OCI-LY1 (cell line): ENCODE measurements around the gene PLA2G12A.

Experiments
- H2AFZ ChIP-seq: fragments of 200-600 bp; sonication (generic), shearing (Covaris generic); 2 replicates; pipeline ENCODE4 v1.6.0; 2014; ENCODE audit warnings: antibody characterized with exemption, mild to moderate bottlenecking, low read length
- H3F3A ChIP-seq: fragments of 200-600 bp; sonication (generic), shearing (Covaris generic); 2 replicates; pipeline ENCODE4 v1.6.0; 2014; ENCODE audit warnings: mild to moderate bottlenecking, antibody characterized with exemption, low read length, moderate library complexity; ENCODE audit not compliant: insufficient read depth
- H3K27ac ChIP-seq: fragments of 200-600 bp; sonication (generic); 2 replicates; pipeline ENCODE4 v1.5.1; 2014; ENCODE audit warnings: low read length, mixed run types, mild to moderate bottlenecking, low read depth; ENCODE audit not compliant: poor library complexity, severe bottlenecking
- H3K27me3 ChIP-seq: fragments of 200-600 bp; sonication (generic); 2 replicates; pipeline ENCODE4 v1.6.0; 2014; ENCODE audit warnings: antibody characterized with exemption, mild to moderate bottlenecking, low read length, moderate library complexity; ENCODE audit not compliant: insufficient read depth
- H3K36me3 ChIP-seq: fragments of 200-600 bp; sonication (generic); 2 replicates; pipeline ENCODE4 v1.6.1; 2014; ENCODE audit warnings: mild to moderate bottlenecking, antibody characterized with exemption, low read length, moderate library complexity, mixed read lengths; ENCODE audit not compliant: insufficient read depth
- H3K4me1 ChIP-seq: fragments of 200-600 bp; sonication (generic); 2 replicates; pipeline ENCODE4 v1.5.1; 2014; ENCODE audit warnings: mild to moderate bottlenecking, low read length, moderate library complexity; ENCODE audit not compliant: insufficient read depth, severe bottlenecking
- H3K4me2 ChIP-seq: fragments of 200-600 bp; sonication (generic), shearing (Covaris generic); 2 replicates; pipeline ENCODE4 v1.6.1; 2014; ENCODE audit warnings: low read length
- H3K4me3 ChIP-seq: fragments of 200-600 bp; sonication (generic); 2 replicates; pipeline ENCODE4 v1.5.1; 2014; ENCODE audit warnings: low read length, low read depth, mild to moderate bottlenecking, mixed read lengths; ENCODE audit not compliant: poor library complexity, severe bottlenecking
- H3K79me2 ChIP-seq: fragments of 200-600 bp; shearing (Covaris generic); 2 replicates; pipeline ENCODE4 v1.6.1; 2016; ENCODE audit warnings: mixed run types, low read length, mixed read lengths; ENCODE audit not compliant: insufficient read depth
- H3K9ac ChIP-seq: fragments of 200-600 bp; sonication (generic), shearing (Covaris generic); 2 replicates; pipeline ENCODE4 v1.6.1; 2014; ENCODE audit warnings: mild to moderate bottlenecking, low read length, mixed read lengths
- H3K9me2 ChIP-seq: fragments of 200-600 bp; sonication (generic), shearing (Covaris generic); 2 replicates; pipeline ENCODE4 v1.6.1; 2014; ENCODE audit warnings: low read depth, mild to moderate bottlenecking, low read length, mixed read lengths
- H3K9me3 ChIP-seq: fragments of 200-600 bp; shearing (Covaris generic); 2 replicates; pipeline ENCODE4 v1.6.1; 2014; ENCODE audit warnings: low read length, mixed read lengths
- H4K20me1 ChIP-seq: fragments of 200-600 bp; sonication (generic), shearing (Covaris generic); 2 replicates; pipeline ENCODE4 v1.6.0; 2016; ENCODE audit warnings: mild to moderate bottlenecking, low read length; ENCODE audit not compliant: insufficient read depth
- CTCF ChIP-seq: fragments of 200-600 bp; sonication (generic), shearing (Covaris generic); IDR thresholded peaks from 2 replicates; pipeline ENCODE4 v1.5.1; 2017; ENCODE audit warnings: mild to moderate bottlenecking, antibody characterized with exemption, low read length, moderate library complexity, mixed read lengths
- EZH2 ChIP-seq: fragments of 200-600 bp; sonication (generic), shearing (Covaris generic); IDR thresholded peaks from 2 replicates; pipeline ENCODE4 v1.8.0; 2017; ENCODE audit warnings: borderline replicate concordance, mixed run types, mild to moderate bottlenecking, antibody characterized with exemption, low read length, moderate library complexity, mixed read lengths

PLA2G12A gene

DNA sequence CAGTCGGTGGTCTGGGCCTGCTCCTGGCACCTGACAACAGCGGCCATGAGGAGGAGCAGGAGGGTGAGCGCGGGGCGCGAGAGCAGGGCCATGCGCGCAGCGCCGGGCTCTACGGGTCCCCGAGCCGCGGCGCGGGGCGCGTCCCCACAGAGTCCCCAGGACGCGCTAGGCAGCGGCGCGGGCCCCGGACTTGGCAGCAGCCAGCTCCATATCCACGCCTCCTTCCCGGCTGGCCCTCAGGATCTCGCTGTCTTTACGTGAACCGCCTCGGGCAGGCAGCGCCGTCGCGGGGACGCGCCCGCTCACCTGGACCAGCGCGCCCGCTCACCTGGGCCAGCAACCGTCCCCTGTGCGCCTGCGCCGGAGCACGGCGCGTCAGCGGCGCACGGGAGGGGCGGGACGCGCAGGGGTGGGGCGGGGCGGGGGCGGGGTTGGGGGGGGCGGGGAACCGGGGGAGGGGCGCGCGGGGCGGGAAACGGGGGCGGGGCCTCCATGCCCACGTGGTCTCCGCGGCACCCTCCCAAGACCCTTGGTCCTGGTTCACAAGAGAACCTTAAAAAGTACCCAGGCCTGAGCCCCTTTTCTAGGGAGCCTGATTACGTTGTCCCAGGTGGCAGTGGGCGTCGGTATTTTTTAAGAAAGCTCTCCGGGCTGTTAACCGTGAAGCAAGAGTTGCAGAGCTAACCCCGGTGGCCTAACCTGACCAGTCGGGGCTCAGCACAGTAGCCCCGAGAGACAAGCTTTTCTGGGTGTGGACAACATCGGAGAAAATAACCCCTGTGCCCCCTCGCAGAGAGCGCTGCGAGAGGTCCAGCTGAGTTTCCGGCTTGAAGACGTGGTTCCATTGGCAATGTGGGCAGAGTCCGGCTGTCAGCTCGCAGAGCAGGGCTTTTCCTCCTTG lies at the start of gene PLA2G12A:
Gene PLA2G12A, minus strand, starts transcription at position 353 of the 901 bp plus-strand sequence. Its CDS starts 261 bp downstream, at position 92.
- Histone ChIP-seq H3K9me2 (no peaks in the 10 kb centered on the region), H4K20me1 (no peaks in the 10 kb centered on the region), H3K27ac (peak within 1 kb of the TSS; percentile 40), H3K36me3 (peaks cover 10% of the 10 kb centered on the region; the same call in 1 of the 2 replicates), H3K4me2 (peak within 1 kb of the TSS; percentile 99), H3K9me3 (no peaks in the 10 kb centered on the region), H3F3A (no peaks in the 10 kb centered on the region), H3K4me1 (peaks cover 22% of the 10 kb centered on the region), H2AFZ (peak within 1 kb of the TSS; percentile 98), H3K4me3 (peak within 1 kb of the TSS; percentile 91), H3K9ac (peak within 1 kb of the TSS; percentile 92), H3K79me2 (peaks cover 33% of the 10 kb centered on the region), H3K27me3 (no peaks in the 10 kb centered on the region)
- TF ChIP-seq CTCF, result no peak
- no peak for TF ChIP-seq EZH2

GRCh38 chr4:109764789-109765402 lies 35.0 kb upstream of the PLA2G12A start:
- H3K27me3 ChIP-seq, result no peaks in the 10 kb centered on the region
- no peak for TF ChIP-seq CTCF
- TF ChIP-seq EZH2, result no peak
- no peaks in the 10 kb centered on the region for H4K20me1 ChIP-seq
- no peaks in the 10 kb centered on the region for H3K79me2 ChIP-seq
- H3K36me3 ChIP-seq, result no peaks in the 10 kb centered on the region
- H3K27ac ChIP-seq, result no peak overlapping the region
- no peaks in the 10 kb centered on the region for H3K9me3 ChIP-seq
- no peak overlapping the region for H3K4me3 ChIP-seq
- no peak overlapping the region for H2AFZ ChIP-seq
- no peak overlapping the region for H3K9ac ChIP-seq
- no peaks in the 10 kb centered on the region for H3K9me2 ChIP-seq
- no peak overlapping the region for H3K4me2 ChIP-seq
- H3F3A ChIP-seq, result no peaks in the 10 kb centered on the region
- no peaks in the 10 kb centered on the region for H3K4me1 ChIP-seq

GRCh38 chr4:109764376-109764775 lies 34.5 kb upstream of the PLA2G12A start:
- no peaks in the 10 kb centered on the region for H3K79me2 ChIP-seq
- no peak overlapping the region for H2AFZ ChIP-seq
- H3K4me3 ChIP-seq, result no peak overlapping the region
- H3F3A ChIP-seq, result no peaks in the 10 kb centered on the region
- no peaks in the 10 kb centered on the region for H4K20me1 ChIP-seq
- TF ChIP-seq EZH2 (no peak), CTCF (no peak)
- H3K9me3 ChIP-seq, result no peaks in the 10 kb centered on the region
- H3K9ac ChIP-seq, result no peak overlapping the region
- no peak overlapping the region for H3K4me2 ChIP-seq
- H3K27ac ChIP-seq, result no peak overlapping the region
- H3K9me2 ChIP-seq, result no peaks in the 10 kb centered on the region
- no peaks in the 10 kb centered on the region for H3K36me3 ChIP-seq
- no peaks in the 10 kb centered on the region for H3K27me3 ChIP-seq
- no peaks in the 10 kb centered on the region for H3K4me1 ChIP-seq
